Ishikawa (cell line): ENCODE data around the gene DNAH2.

ENCODE experiments used
- CEBPB ChIP-seq: IDR thresholded peaks from 2 replicates; pipeline ENCODE4 v1.6.1; 2012
- CREB1 ChIP-seq: IDR thresholded peaks from 2 replicates; pipeline ENCODE4 v1.6.1; 2012; ENCODE audit warnings: low read depth
- EGR1 ChIP-seq: IDR thresholded peaks from 2 replicates; pipeline ENCODE4 v1.6.1; 2012
- EP300 ChIP-seq: IDR thresholded peaks from 2 replicates; pipeline ENCODE4 v1.6.1; 2012; ENCODE audit warnings: borderline replicate concordance
- FOXM1 ChIP-seq: IDR thresholded peaks from 2 replicates; pipeline ENCODE4 v1.6.1; 2012; ENCODE audit warnings: low read depth, borderline replicate concordance
- NFIC ChIP-seq: IDR thresholded peaks from 2 replicates; pipeline ENCODE4 v1.6.1; 2012
- RAD21 ChIP-seq: IDR thresholded peaks from 2 replicates; pipeline ENCODE4 v1.6.1; 2012; ENCODE audit warnings: low read depth
- TAF1 ChIP-seq: IDR thresholded peaks from 2 replicates; pipeline ENCODE4 v1.6.1; 2012; ENCODE audit warnings: low read depth, mild to moderate bottlenecking
- TCF12 ChIP-seq: IDR thresholded peaks from 2 replicates; pipeline ENCODE4 v1.6.1; 2012; ENCODE audit warnings: low read depth
- TEAD4 ChIP-seq: IDR thresholded peaks from 2 replicates; pipeline ENCODE4 v1.6.1; 2012
- YY1 ChIP-seq: IDR thresholded peaks from 2 replicates; pipeline ENCODE4 v1.6.1; 2012; ENCODE audit warnings: low read depth
- TF ChIP-seq, protein P1 (sequence below): IDR thresholded peaks from 2 replicates; pipeline ENCODE4 v1.6.1; 2012; ENCODE audit warnings: low read depth, mild to moderate bottlenecking
- TF ChIP-seq, protein P2 (sequence below): IDR thresholded peaks from 2 replicates; pipeline ENCODE4 v1.6.1; 2012

DNA sequence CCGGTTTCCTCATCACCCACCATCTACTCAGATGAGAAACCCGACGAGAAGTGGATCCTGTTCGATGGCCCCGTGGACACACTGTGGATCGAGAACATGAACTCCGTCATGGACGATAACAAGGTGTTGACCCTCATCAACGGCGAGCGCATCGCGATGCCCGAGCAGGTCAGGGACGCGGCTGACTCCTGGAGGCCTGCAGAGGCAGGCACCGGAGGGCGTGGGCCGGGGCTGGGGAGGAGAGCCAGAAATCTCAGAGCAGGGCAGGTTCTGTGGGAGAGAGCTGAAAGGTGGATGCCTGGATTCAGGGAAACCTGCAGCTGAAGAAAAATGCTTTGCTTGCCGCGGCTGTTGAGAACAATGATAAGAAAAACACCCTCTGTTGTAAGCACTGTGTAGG lies 69.3 kb downstream of the DNAH2 start:
- TF ChIP-seq TAF1 (no peak), YY1 (no peak), TEAD4 (no peak), EP300 (no peak), EGR1 (no peak), CEBPB (no peak), RAD21 (no peak), TCF12 (no peak), CREB1 (no peak), NFIC (no peak), FOXM1 (no peak)
- TF ChIP-seq, protein P1, sequence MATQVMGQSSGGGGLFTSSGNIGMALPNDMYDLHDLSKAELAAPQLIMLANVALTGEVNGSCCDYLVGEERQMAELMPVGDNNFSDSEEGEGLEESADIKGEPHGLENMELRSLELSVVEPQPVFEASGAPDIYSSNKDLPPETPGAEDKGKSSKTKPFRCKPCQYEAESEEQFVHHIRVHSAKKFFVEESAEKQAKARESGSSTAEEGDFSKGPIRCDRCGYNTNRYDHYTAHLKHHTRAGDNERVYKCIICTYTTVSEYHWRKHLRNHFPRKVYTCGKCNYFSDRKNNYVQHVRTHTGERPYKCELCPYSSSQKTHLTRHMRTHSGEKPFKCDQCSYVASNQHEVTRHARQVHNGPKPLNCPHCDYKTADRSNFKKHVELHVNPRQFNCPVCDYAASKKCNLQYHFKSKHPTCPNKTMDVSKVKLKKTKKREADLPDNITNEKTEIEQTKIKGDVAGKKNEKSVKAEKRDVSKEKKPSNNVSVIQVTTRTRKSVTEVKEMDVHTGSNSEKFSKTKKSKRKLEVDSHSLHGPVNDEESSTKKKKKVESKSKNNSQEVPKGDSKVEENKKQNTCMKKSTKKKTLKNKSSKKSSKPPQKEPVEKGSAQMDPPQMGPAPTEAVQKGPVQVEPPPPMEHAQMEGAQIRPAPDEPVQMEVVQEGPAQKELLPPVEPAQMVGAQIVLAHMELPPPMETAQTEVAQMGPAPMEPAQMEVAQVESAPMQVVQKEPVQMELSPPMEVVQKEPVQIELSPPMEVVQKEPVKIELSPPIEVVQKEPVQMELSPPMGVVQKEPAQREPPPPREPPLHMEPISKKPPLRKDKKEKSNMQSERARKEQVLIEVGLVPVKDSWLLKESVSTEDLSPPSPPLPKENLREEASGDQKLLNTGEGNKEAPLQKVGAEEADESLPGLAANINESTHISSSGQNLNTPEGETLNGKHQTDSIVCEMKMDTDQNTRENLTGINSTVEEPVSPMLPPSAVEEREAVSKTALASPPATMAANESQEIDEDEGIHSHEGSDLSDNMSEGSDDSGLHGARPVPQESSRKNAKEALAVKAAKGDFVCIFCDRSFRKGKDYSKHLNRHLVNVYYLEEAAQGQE, result no peak
- TF ChIP-seq, protein P2, sequence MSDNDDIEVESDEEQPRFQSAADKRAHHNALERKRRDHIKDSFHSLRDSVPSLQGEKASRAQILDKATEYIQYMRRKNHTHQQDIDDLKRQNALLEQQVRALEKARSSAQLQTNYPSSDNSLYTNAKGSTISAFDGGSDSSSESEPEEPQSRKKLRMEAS, result no peak
